ENCODE measurements around the gene SP2. TPM values are rescaled to one million over a fixed set of nuclear protein-coding genes. Genes with fewer than 3 reads are reported as not detected.
"Not testable (repeated sequence)": the region's sequence is repeated elsewhere in the genome, so short reads cannot be mapped to it uniquely, and the experiment has no call there.

Gene SP2
- polyA plus RNA-seq, 3 donors = 3.1 to 26.7 (median 6.8) TPM

DNA sequence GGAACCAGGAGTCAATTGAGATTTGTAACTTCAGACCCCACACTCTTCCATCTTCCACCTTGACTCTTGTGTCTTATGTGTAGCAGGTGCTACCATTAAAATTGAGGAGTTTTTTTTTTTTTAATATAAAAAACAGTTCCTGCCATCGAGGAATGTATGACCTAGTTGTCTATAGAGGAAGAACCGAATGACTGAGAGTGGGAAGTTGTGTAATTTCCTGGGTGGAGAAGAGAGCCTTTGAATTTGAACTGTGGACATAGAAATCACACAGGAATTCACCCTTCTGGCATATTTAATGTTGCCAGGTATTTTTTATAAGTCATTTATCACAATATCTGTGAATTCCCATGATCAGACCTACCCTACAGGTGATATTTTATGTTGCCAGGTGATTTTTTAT, 22.0 kb downstream of the SP2 start:
- H3K9me3 ChIP-seq (replicated peaks in 1 of 2; ENCODE audit: control insufficient read depth in 1 of 2, insufficient read depth in 1 of 2, low read length in 2 of 2) = no peaks in the 10 kb centered on the region
- H3K27me3 ChIP-seq (ENCODE audit: control insufficient read depth in 2 of 2, insufficient read depth in 2 of 2, low read length in 2 of 2) = no peaks in the 10 kb centered on the region
- peaks cover 0 to 3% (median 2%) of the 10 kb centered on the region in 3 donors for H3K27me3 Mint-ChIP-seq (ENCODE audit: low read depth in 3 of 3)
- peaks cover 20% of the 10 kb centered on the region for H3K4me1 Mint-ChIP-seq
- H3K9me3 Mint-ChIP-seq = no peaks in the 10 kb centered on the region
- peak overlapping the region in 4 of 7 donors; percentile 18 to 48 (median 31) for H3K27ac Mint-ChIP-seq
- peaks cover 12 to 15% of the 10 kb centered on the region in 2 donors for H3K4me1 ChIP-seq (ENCODE audit: control insufficient read depth in 1 of 2, insufficient read depth in 2 of 2, low read length in 2 of 2)
- H4K20me1 ChIP-seq (ENCODE audit: insufficient read depth, low read length) = peaks cover 24% of the 10 kb centered on the region
- peaks cover 36 to 46% of the 10 kb centered on the region in 2 donors for H3K36me3 ChIP-seq (replicated peaks in 1 of 2; ENCODE audit: control insufficient read depth in 1 of 2, insufficient read depth in 2 of 2, low read length in 2 of 2)
- WGBS (ENCODE audit: insufficient coverage) = 0% methylated on average over 1 of the region's 2 CpGs
- H3K27ac ChIP-seq (ENCODE audit: low read depth in 1 of 2, low read length in 2 of 2) = peak overlapping the region in 1 of 2 donors; percentile 51
- H3K9ac ChIP-seq (ENCODE audit: insufficient read depth, low read length, poor library complexity, severe bottlenecking) = no peak overlapping the region
- no peak overlapping the region for H3K4me3 ChIP-seq (replicated peaks in 1 of 3; ENCODE audit: low read depth in 2 of 3, low read length in 3 of 3)
- H3K36me3 Mint-ChIP-seq = peaks cover 48 to 64% of the 10 kb centered on the region in 2 donors
- H2AFZ ChIP-seq (ENCODE audit: insufficient read depth, low read depth, low read length, poor library complexity, severe bottlenecking) = no peak overlapping the region
- TF ChIP-seq, protein P1, sequence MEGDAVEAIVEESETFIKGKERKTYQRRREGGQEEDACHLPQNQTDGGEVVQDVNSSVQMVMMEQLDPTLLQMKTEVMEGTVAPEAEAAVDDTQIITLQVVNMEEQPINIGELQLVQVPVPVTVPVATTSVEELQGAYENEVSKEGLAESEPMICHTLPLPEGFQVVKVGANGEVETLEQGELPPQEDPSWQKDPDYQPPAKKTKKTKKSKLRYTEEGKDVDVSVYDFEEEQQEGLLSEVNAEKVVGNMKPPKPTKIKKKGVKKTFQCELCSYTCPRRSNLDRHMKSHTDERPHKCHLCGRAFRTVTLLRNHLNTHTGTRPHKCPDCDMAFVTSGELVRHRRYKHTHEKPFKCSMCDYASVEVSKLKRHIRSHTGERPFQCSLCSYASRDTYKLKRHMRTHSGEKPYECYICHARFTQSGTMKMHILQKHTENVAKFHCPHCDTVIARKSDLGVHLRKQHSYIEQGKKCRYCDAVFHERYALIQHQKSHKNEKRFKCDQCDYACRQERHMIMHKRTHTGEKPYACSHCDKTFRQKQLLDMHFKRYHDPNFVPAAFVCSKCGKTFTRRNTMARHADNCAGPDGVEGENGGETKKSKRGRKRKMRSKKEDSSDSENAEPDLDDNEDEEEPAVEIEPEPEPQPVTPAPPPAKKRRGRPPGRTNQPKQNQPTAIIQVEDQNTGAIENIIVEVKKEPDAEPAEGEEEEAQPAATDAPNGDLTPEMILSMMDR (IDR thresholded peaks at IDR 0.05) = no peak
- peak; percentile 21 to 57 (median 54) for DNase-seq
- H3K79me2 ChIP-seq (ENCODE audit: insufficient read depth, low read length) = peaks cover 4% of the 10 kb centered on the region
- H3K4me3 Mint-ChIP-seq = no peak overlapping the region
- intact Hi-C loops (cut with micrococcal nuclease) = no loop called here
- peak overlapping the region; percentile 36 for H3K4me2 ChIP-seq (replicated peaks; ENCODE audit: extremely low read depth, low read length, poor library complexity, severe bottlenecking)

DNA sequence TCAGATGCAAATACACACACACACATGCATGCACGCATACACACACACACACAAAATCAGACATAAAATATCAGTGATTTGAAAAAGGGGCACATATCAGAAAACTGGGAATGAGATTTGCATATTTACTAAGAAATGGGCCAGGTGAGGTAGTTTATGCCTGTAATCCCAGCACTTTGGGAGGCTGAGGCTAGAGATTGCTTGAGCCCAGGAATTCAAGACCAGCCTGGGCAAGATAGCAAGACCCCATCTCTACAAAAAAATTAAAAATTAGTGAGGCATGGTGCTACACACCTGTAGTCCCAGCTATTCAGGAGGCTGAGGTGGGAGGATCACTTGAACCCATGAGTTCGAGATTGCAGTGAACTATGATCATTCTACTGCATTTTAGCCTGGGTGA, 23.0 kb downstream of the SP2 start:
- TF ChIP-seq, protein P1 (IDR thresholded peaks at IDR 0.05) = no peak
- Histone ChIP-seq H3K9ac (ENCODE audit: insufficient read depth, low read length, poor library complexity, severe bottlenecking) (no peak overlapping the region), H3K4me1 (ENCODE audit: control insufficient read depth in 1 of 2, insufficient read depth in 2 of 2, low read length in 2 of 2) (peaks cover 12 to 15% of the 10 kb centered on the region in 2 donors), H2AFZ (ENCODE audit: insufficient read depth, low read depth, low read length, poor library complexity, severe bottlenecking) (no peak overlapping the region), H3K9me3 (replicated peaks in 1 of 2; ENCODE audit: control insufficient read depth in 1 of 2, insufficient read depth in 1 of 2, low read length in 2 of 2) (no peaks in the 10 kb centered on the region), H3K79me2 (ENCODE audit: insufficient read depth, low read length) (no peaks in the 10 kb centered on the region), H3K36me3 (replicated peaks in 1 of 2; ENCODE audit: control insufficient read depth in 1 of 2, insufficient read depth in 2 of 2, low read length in 2 of 2) (peaks cover 45 to 56% of the 10 kb centered on the region in 2 donors), H3K4me3 (replicated peaks in 1 of 3; ENCODE audit: low read depth in 2 of 3, low read length in 3 of 3) (no peak overlapping the region), H3K27ac (ENCODE audit: low read depth in 1 of 2, low read length in 2 of 2) (no peak overlapping the region), H3K4me2 (replicated peaks; ENCODE audit: extremely low read depth, low read length, poor library complexity, severe bottlenecking) (no peak overlapping the region), H4K20me1 (ENCODE audit: insufficient read depth, low read length) (peaks cover 24% of the 10 kb centered on the region), H3K27me3 (ENCODE audit: control insufficient read depth in 2 of 2, insufficient read depth in 2 of 2, low read length in 2 of 2) (no peaks in the 10 kb centered on the region)
- intact Hi-C loops (cut with micrococcal nuclease) = no loop called here
- no CpG with 5 or more reads among the region's 2 CpGs for WGBS (ENCODE audit: insufficient coverage)
- H3K27ac Mint-ChIP-seq = no peak overlapping the region
- peaks cover 57 to 74% of the 10 kb centered on the region in 2 donors for H3K36me3 Mint-ChIP-seq
- no peak for DNase-seq
- peaks cover 20% of the 10 kb centered on the region for H3K4me1 Mint-ChIP-seq
- no peak overlapping the region for H3K4me3 Mint-ChIP-seq
- no peaks in the 10 kb centered on the region for H3K9me3 Mint-ChIP-seq
- peaks cover 0 to 3% (median 2%) of the 10 kb centered on the region in 3 donors for H3K27me3 Mint-ChIP-seq (ENCODE audit: low read depth in 3 of 3)

- H3K27me3 Mint-ChIP-seq (ENCODE audit: low read depth in 3 of 3); H3K4me3 Mint-ChIP-seq; H3K27ac ChIP-seq (ENCODE audit: low read depth in 1 of 2, low read length in 2 of 2); H3K9me3 Mint-ChIP-seq; H3K79me2 ChIP-seq (ENCODE audit: insufficient read depth, low read length); H2AFZ ChIP-seq (ENCODE audit: insufficient read depth, low read depth, low read length, poor library complexity, severe bottlenecking); DNase-seq; intact Hi-C loops (cut with micrococcal nuclease); H3K9me3 ChIP-seq (replicated peaks in 1 of 2; ENCODE audit: control insufficient read depth in 1 of 2, insufficient read depth in 1 of 2, low read length in 2 of 2); H3K4me3 ChIP-seq (replicated peaks in 1 of 3; ENCODE audit: low read depth in 2 of 3, low read length in 3 of 3); H3K27me3 ChIP-seq (ENCODE audit: control insufficient read depth in 2 of 2, insufficient read depth in 2 of 2, low read length in 2 of 2); H3K4me2 ChIP-seq (replicated peaks; ENCODE audit: extremely low read depth, low read length, poor library complexity, severe bottlenecking); H3K9ac ChIP-seq (ENCODE audit: insufficient read depth, low read length, poor library complexity, severe bottlenecking): not testable (repeated sequence)
- Mint-ChIP-seq H3K4me1 (peaks cover 20% of the 10 kb centered on the region), H3K27ac (peak overlapping the region in 1 of 7 donors; percentile 66), H3K36me3 (peaks cover 61 to 76% of the 10 kb centered on the region in 2 donors)
- WGBS (ENCODE audit: insufficient coverage) = 96% methylated on average over 9 of the region's 14 CpGs
- H3K4me1 ChIP-seq (ENCODE audit: control insufficient read depth in 1 of 2, insufficient read depth in 2 of 2, low read length in 2 of 2) = peaks cover 12 to 15% of the 10 kb centered on the region in 2 donors
- H4K20me1 ChIP-seq (ENCODE audit: insufficient read depth, low read length) = peaks cover 18% of the 10 kb centered on the region
- peaks cover 51 to 65% of the 10 kb centered on the region in 2 donors for H3K36me3 ChIP-seq (replicated peaks in 1 of 2; ENCODE audit: control insufficient read depth in 1 of 2, insufficient read depth in 2 of 2, low read length in 2 of 2)
Observed at GRCh38 chr17:47919889-47920288, 23.9 kb downstream of the SP2 start.
